IPS DF 19.7 (cell line): ENCODE data around the gene RBM34.
"Not testable (repeated sequence)": the region's sequence is repeated elsewhere in the genome, so short reads cannot be mapped to it uniquely, and the experiment has no call there.

Experiments used
- DNase-seq: peaks from one replicate; pipeline ENCODE4 v3.0.0-alpha.2; 2013; ENCODE audit warnings: low read depth, low spot score

Gene RBM34

DNA sequence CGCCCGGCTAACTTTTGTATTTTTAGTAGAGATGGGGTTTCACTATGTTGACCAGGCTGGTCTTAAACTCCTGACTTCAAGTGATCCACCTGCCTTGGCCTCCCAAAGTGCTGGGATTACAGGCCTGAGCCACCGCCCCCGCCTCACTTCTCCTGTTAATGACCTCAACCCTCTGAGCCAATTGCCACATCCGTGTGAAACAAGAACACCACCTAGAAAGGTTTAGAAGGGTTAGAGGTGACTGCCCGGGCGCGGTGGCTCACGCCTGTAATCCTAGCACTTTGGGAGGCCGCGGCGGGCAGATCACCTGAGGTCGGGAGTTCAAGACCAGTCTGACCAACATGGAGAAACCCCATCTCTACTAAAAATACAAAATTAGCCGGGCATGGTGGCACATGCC, 68.6 kb downstream of the RBM34 start:
- DNase-seq: not testable (repeated sequence)

DNA sequence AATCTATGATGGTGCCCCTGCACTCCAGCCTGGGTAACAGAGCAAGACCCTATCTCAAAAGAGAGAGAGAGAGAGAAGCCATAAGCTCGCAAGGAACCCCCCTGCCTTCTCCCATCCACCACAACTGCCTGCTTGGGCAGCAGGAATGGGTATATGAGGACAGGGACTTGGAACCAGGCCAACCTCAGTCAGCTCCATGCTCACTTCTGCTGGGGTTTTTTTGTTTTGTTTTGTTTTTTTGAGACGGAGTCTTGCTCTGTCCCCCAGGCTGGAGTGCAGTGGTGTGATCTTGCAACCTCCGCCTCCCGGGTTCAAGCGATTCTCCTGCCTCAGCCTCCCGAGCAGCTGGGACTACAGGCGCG, 69.0 kb downstream of the RBM34 start:
- not testable (repeated sequence) for DNase-seq

DNA sequence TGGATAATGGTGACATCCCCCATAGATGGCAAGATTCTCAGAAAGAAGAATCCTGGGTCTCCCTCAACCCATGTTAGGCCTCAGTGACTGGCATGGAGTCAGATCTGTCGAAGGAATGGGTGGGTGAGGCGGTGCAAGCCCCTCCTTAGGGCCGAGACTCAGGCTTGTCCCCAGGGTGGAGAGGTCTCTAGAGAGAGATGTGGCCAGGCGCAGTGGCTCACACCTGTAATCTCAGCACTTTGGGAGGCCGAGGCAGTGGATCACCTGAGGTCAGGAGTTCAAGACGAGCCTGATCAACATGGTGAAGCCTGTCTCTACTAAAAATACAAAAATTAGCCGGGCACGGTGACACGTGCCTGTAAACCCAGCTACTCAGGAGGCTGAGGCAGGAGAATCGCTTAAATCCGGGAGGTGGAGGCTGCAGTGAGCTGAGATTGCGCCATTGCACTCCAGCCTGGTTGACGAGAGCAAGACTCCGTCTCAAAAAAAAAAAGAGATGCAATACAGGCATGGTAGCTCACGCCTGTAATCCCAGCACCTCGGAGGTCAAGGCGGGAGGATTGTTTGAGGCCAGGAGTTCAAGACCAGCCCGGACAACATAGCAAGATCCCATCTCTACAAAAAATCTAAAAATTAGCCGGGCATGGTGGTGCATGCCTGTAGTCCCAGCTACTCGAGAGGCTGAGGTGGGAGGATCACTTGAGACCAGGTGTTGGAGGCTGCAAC, 69.6 kb downstream of the RBM34 start:
- DNase-seq: not testable (repeated sequence)

DNA sequence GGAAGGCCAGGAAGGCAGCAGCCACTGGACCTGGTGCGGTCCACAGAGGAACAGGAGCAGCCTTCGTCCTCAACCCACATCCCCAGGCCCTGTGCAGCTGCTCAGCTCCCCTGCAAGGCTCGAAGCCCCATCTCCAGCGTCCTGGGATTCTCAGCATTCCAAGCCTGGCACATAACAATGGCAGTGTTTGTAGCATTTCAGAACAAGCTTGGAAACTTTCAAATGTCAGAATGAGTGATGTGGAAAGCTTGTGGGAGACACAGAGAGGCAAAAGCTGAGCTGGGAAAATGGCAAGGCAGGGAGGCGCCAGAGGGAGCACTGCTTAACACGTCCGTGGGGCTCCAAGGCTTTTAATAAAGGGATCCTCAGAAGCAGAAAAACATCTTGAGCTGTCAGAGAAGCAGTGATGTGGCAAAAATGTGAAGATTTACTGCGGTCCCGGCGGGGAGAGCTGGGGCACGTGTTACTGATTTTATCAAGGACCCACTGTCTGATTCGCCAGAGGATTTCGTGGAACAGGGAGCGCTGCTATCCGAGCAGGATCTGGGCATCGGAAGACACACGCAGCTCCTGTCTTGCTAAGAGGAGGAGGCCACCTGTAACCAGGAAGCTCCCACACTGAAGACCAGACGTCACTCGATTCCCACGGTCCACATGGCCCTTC, 70.5 kb downstream of the RBM34 start:
- DNase-seq: peak; percentile 88

DNA sequence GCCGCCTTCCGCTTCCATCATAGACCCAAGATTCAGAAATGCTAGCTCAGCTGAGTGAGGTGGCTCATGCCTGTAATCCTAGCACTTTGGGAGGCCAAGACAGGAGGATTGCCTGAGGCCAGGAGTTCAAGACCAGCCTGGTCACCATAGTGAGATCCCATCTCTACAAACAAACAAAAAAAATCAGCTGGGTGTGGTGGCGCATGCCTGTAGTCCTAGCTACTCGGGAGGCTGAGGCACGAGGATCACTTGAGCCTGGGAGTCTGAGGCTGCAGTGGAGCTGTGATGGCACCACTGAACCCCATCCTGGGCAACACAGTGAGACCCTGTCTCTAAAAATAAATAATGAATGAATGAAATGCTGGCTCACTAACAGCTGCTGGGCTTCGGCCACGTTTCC, 72.1 kb downstream of the RBM34 start:
- no peak for DNase-seq

DNA sequence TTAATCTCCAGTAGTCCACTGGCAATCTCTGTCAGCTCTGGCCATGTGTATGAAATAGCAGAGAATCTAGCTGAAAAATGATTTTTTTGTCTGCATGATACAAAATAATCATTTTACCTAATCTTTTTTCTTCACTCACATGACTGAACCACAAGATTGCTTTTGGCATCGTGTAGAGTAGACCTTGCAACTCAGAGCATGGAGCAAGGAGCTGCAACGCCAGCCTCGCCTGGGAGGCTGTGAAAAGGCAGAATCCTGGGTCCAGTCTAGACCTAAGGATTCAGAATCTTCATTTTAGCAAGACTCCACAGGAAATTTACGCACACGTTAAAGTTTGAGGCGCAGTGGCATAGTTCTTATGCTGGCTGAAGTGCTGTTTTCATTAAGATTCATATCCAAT, 72.6 kb downstream of the RBM34 start:
- no peak for DNase-seq

DNA sequence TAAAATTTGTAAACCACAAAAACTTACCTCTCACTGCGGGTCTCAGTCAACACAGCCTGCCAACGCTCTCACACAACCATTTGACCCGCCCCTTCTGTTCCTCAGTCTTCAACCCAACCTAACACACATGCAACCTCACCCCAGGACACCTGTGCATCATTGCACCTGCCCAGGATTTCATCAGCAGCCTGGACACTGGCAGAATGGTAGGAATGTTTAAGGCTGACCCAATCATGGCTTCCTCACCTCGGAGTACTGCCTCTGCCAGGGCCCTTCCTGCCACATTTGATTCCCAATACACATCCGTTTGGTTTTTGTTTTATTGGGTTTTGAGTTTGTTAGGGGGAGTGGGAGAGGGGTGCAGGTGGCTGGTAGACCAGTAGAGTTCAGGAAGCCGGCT, 73.1 kb downstream of the RBM34 start:
- DNase-seq: no peak

DNA sequence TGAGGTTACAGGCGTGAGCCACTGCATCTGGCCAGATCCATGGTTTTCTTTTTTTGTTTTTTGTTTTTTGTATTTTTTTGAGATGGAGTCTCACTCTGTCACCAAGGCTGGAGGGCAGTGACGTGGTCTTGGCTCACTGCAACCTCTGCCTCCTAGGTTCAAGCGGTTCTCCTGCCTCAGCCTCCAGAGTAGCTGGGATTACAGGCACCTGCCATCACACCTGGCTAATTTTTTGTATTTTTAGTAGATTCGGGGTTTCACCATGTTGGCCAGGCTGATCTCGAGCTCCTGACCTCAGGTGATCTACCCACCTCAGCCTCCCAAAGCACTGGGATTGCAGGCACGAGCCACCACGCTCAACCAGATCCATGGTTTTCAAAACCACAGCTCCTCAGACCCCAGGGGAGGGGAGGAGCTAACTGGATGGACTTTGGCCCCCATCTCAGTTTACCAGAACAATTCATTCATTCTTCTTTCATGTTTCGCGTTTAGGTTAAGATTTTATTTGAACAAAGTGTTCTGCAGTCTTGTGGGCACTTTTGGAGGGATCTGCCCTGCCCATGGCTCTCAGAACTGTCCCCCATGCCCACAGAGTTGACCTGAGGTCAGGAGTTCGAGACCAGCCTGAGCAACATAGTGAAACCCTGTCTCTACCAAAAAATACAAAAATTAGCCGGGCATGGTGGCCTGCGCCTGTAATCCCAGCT, 75.5 kb downstream of the RBM34 start:
- not testable (repeated sequence) for DNase-seq
